ENCODE results near the gene REC8.

DNA sequence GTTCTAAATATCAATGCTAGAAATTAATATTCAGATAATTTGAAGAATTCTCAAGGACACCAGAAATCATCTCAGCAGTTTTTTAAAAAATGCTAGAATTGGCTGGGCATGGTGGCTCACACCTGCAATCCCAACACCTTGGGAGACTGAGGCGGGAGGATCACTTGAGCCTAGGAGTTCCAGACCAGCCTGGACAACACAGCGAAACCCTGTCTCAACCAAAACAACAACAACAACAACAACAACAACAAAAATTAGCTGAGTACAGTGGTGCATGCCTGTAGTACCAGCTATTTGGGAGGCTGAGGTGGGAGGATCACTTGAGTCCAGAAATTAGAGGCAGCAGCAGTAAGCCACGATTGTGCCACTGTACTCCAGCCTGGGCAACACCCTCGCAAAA lies 47.2 kb downstream of the REC8 start:
- TF ChIP-seq, protein P1, sequence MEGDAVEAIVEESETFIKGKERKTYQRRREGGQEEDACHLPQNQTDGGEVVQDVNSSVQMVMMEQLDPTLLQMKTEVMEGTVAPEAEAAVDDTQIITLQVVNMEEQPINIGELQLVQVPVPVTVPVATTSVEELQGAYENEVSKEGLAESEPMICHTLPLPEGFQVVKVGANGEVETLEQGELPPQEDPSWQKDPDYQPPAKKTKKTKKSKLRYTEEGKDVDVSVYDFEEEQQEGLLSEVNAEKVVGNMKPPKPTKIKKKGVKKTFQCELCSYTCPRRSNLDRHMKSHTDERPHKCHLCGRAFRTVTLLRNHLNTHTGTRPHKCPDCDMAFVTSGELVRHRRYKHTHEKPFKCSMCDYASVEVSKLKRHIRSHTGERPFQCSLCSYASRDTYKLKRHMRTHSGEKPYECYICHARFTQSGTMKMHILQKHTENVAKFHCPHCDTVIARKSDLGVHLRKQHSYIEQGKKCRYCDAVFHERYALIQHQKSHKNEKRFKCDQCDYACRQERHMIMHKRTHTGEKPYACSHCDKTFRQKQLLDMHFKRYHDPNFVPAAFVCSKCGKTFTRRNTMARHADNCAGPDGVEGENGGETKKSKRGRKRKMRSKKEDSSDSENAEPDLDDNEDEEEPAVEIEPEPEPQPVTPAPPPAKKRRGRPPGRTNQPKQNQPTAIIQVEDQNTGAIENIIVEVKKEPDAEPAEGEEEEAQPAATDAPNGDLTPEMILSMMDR (IDR thresholded peaks at IDR 0.05; ENCODE audit: borderline replicate concordance, extremely low read depth, low read length, poor library complexity, severe bottlenecking): no peak
- TF ChIP-seq EZH2 (IDR thresholded peaks at IDR 0.05; ENCODE audit: borderline replicate concordance, low read depth, low read length, severe bottlenecking): no peak

Measured in DND-41 (cell line).